RPMI8226 (cell line): ENCODE data around the gene ZNF81.
A peak's percentile ranks its signal among the peaks of the same experiment; 100 is the strongest.
"Not testable (repeated sequence)": the region's sequence is repeated elsewhere in the genome, so short reads cannot be mapped to it uniquely, and the experiment has no call there.

Experiments
- DNase-seq: peaks from one replicate; pipeline ENCODE4 v3.0.0-alpha.2; 2015

The ZNF81 gene

GRCh38 chrX:47836164-47837072, at the start of gene ZNF81:
TSS of gene ZNF81 (plus strand) at chrX:47836902. CDS start at chrX:47846268, 9,366 bp downstream.
- DNase-seq = peak; percentile 96

GRCh38 chrX:47796433-47796906, 40.2 kb upstream of the ZNF81 start:
- no peak for DNase-seq

GRCh38 chrX:47797084-47797483, 39.6 kb upstream of the ZNF81 start:
- DNase-seq = no peak

- DNase-seq = no peak
These were observed 37.8 kb upstream of the ZNF81 start for GRCh38 chrX:47798861-47799260.

GRCh38 chrX:47802589-47802988, 34.1 kb upstream of the ZNF81 start:
- DNase-seq = no peak

- not testable (repeated sequence) for DNase-seq
These were observed 33.6 kb upstream of the ZNF81 start for GRCh38 chrX:47803103-47803502.

- DNase-seq = no peak
These were observed 32.4 kb upstream of the ZNF81 start for GRCh38 chrX:47804315-47804714.

- not testable (repeated sequence) for DNase-seq
These were observed 30.9 kb upstream of the ZNF81 start for GRCh38 chrX:47805844-47806243.

- not testable (repeated sequence) for DNase-seq
These were observed 30.1 kb upstream of the ZNF81 start for GRCh38 chrX:47806415-47807271.

- DNase-seq = not testable (repeated sequence)
These were observed 29.5 kb upstream of the ZNF81 start for GRCh38 chrX:47807272-47807538.

GRCh38 chrX:47807548-47807947, 29.2 kb upstream of the ZNF81 start:
- no peak for DNase-seq

GRCh38 chrX:47808904-47809788, 27.6 kb upstream of the ZNF81 start:
- DNase-seq = no peak

GRCh38 chrX:47814851-47815250, 21.9 kb upstream of the ZNF81 start:
- no peak for DNase-seq

- DNase-seq = no peak
These were observed 20.5 kb upstream of the ZNF81 start for GRCh38 chrX:47815901-47816845.

GRCh38 chrX:47817421-47817820, 19.3 kb upstream of the ZNF81 start:
- no peak for DNase-seq

- DNase-seq = no peak
These were observed 18.8 kb upstream of the ZNF81 start for GRCh38 chrX:47817897-47818296.

- no peak for DNase-seq
These were observed 7.7 kb upstream of the ZNF81 start for GRCh38 chrX:47828984-47829383.

- DNase-seq = peak; percentile 74
These were observed 4.9 kb upstream of the ZNF81 start for GRCh38 chrX:47831788-47832187.

- DNase-seq = no peak
These were observed 1.7 kb downstream of the ZNF81 start for GRCh38 chrX:47838361-47838760.

- DNase-seq = no peak
These were observed 3.4 kb downstream of the ZNF81 start for GRCh38 chrX:47840111-47840510.

- no peak for DNase-seq
These were observed 6.7 kb downstream of the ZNF81 start for GRCh38 chrX:47843363-47843762.

GRCh38 chrX:47844117-47844516, 7.4 kb downstream of the ZNF81 start:
- DNase-seq = no peak
